ENCODE measurements around the gene SERTAD4.

SERTAD4 gene

DNA sequence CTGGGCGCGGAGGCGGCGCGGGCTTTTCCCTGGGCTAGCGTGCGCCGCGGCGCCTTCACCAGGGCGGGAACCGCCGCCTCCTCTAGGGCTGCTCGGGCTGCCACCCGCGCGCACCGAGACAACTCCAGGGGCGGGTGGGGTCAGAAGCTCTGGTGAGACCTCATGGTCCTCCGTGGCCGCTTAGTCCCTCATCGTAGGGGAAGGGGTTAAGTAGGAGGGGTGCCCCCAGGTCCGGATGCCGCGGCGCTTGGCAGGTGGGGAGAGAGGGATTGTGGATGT is 559 bp downstream of the SERTAD4 start:
- TF ChIP-seq, protein P1, sequence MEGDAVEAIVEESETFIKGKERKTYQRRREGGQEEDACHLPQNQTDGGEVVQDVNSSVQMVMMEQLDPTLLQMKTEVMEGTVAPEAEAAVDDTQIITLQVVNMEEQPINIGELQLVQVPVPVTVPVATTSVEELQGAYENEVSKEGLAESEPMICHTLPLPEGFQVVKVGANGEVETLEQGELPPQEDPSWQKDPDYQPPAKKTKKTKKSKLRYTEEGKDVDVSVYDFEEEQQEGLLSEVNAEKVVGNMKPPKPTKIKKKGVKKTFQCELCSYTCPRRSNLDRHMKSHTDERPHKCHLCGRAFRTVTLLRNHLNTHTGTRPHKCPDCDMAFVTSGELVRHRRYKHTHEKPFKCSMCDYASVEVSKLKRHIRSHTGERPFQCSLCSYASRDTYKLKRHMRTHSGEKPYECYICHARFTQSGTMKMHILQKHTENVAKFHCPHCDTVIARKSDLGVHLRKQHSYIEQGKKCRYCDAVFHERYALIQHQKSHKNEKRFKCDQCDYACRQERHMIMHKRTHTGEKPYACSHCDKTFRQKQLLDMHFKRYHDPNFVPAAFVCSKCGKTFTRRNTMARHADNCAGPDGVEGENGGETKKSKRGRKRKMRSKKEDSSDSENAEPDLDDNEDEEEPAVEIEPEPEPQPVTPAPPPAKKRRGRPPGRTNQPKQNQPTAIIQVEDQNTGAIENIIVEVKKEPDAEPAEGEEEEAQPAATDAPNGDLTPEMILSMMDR (IDR thresholded peaks at IDR 0.05; ENCODE audit: insufficient read depth, low read depth, low read length, missing control alignments): no peak
- no peak for DNase-seq (ENCODE audit: low read depth)
- no peak overlapping the region for H3K4me3 ChIP-seq (ENCODE audit: low read depth, low read length)

DNA sequence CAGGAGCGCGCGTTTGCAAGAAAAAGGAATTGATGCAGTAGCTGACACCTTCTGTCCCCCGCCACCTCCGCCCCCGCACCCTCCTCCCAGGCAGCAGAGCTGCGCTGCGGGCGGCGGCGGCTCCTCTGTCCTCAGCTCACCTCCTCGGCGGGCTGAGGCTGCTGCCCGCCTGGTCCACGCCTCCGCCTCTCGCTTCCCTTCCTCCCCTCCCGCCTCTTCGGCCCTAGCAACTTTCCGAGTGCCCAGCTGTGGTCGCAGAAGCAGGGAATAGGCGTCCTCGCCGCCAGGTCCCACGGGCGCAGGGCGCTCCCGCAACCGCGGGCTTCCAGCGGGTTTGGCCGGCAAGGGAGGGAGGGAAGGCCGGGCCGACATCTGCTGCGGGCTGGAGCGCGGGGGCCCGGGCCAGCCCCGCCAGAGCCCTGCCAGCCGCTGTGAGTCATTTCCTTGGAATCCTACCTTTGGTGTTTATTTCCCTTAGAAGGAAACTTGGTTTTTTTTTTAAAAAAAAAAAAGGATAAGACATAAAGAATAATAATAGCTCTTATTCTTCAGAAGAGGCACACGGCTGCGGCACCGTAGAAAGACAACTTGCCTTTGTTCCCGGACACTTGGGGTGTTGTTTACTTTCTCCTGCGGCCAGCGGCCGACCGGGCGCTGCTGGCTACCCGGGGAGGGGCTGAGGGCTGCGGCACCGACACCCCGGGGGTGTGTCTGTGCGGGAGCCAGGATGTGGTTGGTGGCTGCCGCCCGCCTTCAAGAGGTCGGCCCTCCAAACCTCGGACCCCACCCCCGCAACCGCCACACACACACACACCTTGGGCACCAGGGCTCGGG is 1.1 kb downstream of the SERTAD4 start:
- H3K4me3 ChIP-seq (ENCODE audit: low read depth, low read length): no peak overlapping the region
- TF ChIP-seq, protein P1 (IDR thresholded peaks at IDR 0.05; ENCODE audit: insufficient read depth, low read depth, low read length, missing control alignments): no peak
- DNase-seq (ENCODE audit: low read depth): no peak

DNA sequence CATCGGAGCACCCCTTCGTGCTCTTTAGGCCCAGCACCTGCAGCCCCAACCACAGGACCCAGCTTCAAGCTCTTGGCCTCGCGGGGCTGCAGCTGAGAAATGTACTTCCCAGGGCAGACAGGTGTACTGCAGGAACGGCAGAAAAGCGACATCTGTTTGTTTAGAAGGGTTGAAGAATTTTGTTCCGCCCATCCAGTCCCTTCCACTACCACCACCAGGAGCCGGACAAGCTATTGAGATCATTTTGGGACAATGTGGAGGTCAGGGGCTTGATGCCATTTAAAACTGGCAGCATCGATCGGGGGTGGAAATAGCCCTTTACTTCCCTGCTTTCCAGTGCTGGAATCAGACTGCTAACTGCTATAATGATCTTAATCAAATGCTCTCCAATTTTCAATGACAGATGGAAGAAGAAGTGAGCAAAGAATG is 1.7 kb downstream of the SERTAD4 start:
- TF ChIP-seq, protein P1 (IDR thresholded peaks at IDR 0.05; ENCODE audit: insufficient read depth, low read depth, low read length, missing control alignments): no peak
- no peak overlapping the region for H3K4me3 ChIP-seq (ENCODE audit: low read depth, low read length)
- no peak for DNase-seq (ENCODE audit: low read depth)

- TF ChIP-seq, protein P1 (IDR thresholded peaks at IDR 0.05; ENCODE audit: insufficient read depth, low read depth, low read length, missing control alignments): no peak
- H3K4me3 ChIP-seq (ENCODE audit: low read depth, low read length): no peak overlapping the region
- DNase-seq (ENCODE audit: low read depth): no peak
Observed at GRCh38 chr1:210235363-210236053, 2.9 kb downstream of the SERTAD4 start.

DNA sequence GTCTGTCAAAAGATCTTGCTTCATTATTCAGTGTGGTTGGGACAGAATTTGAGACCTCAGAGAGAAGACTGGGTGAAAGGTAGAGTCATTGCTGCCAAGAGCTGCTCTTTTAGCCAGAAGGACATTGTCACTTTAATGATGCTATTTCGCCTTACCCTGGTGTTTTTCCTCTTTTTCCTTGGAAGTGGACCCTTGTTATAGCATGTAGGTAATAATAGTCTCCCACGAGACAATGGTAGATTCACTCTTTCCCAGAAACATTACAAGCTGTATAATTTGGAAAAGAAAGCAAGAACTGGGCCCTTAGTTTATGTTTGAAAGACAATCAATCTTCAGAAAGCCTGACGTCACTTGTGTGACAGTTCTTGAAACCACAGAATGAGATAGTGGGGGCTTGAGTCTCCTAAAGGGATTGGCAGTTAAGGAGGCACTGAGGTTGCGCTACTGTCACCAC is 3.8 kb downstream of the SERTAD4 start:
- no peak overlapping the region for H3K4me3 ChIP-seq (ENCODE audit: low read depth, low read length)
- no peak for DNase-seq (ENCODE audit: low read depth)
- TF ChIP-seq, protein P1 (IDR thresholded peaks at IDR 0.05; ENCODE audit: insufficient read depth, low read depth, low read length, missing control alignments): no peak

DNA sequence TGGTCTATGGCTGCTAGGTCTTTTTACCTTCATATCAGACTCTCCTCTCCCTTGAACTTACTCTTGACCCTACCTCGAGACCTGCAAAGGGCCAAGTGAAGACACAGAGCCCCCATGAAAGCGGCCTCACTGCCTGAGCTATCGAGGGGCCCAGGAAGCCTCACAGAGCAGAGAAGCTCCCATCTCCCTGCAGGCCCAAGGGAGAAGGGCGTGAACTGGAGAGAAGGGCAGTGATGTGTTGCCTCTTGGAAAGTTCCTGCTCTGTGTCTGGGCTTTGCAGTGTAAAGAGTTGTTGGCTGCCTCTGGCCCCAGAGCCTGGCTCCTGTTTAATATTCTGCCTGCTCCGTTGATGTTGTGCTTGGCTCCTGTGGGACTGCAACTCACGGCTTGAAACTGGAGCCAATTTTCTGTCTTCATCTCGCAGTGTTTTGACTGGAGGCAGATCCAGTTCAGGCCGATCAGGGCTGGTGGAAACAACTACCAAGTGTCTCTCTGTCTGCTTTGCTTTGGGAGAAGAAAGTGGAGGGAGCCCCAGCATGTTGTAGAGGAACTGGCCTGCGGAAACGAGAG is 4.3 kb downstream of the SERTAD4 start:
- TF ChIP-seq, protein P1 (IDR thresholded peaks at IDR 0.05; ENCODE audit: insufficient read depth, low read depth, low read length, missing control alignments): no peak
- no peak overlapping the region for H3K4me3 ChIP-seq (ENCODE audit: low read depth, low read length)
- no peak for DNase-seq (ENCODE audit: low read depth)

Data from GM12865 (cell line).